Measurements from ENCODE around the gene MYOM1.

GRCh38 chr18:3245185-3245564, 25.4 kb upstream of the MYOM1 start:
- TF ChIP-seq CTCF (IDR thresholded peaks at IDR 0.05; ENCODE audit: poor library complexity) (no peak), EZH2 (IDR thresholded peaks at IDR 0.05; ENCODE audit: borderline replicate concordance) (no peak), EZH2phosphoT487 (IDR thresholded peaks at IDR 0.05; ENCODE audit: low read depth, severe bottlenecking, unreplicated experiment) (no peak)

All from hepatocyte (in vitro differentiated cells).